Neuronal stem cell (in vitro differentiated cells): ENCODE measurements around the gene KCTD5.

Source experiments
- DNase-seq: peaks from one replicate; pipeline ENCODE4 v3.0.0-alpha.2; 2013; ENCODE audit warnings: low spot score
- H2AFZ ChIP-seq: one replicate; pipeline ENCODE4 v1.6.1; 2013; ENCODE audit warnings: mild to moderate bottlenecking, low read length, inconsistent platforms
- H2AK5ac ChIP-seq: 2 replicates; pipeline ENCODE4 v1.6.1; 2013; ENCODE audit warnings: low read depth, mild to moderate bottlenecking, inconsistent platforms, low read length, moderate library complexity, mixed read lengths
- H2BK120ac ChIP-seq: 2 replicates; pipeline ENCODE4 v1.6.1; 2013; ENCODE audit warnings: low read depth, mild to moderate bottlenecking, inconsistent platforms, low read length, moderate library complexity, mixed read lengths
- H2BK12ac ChIP-seq: one replicate; pipeline ENCODE4 v1.6.1; 2013; ENCODE audit warnings: low read length, inconsistent platforms
- H2BK15ac ChIP-seq: 2 replicates; pipeline ENCODE4 v1.6.1; 2013; ENCODE audit warnings: mild to moderate bottlenecking, low read length, inconsistent platforms, mixed read lengths
- H2BK5ac ChIP-seq: one replicate; pipeline ENCODE4 v1.6.1; 2013; ENCODE audit warnings: inconsistent platforms, mild to moderate bottlenecking, low read length, moderate library complexity
- H3K14ac ChIP-seq: one replicate; pipeline ENCODE4 v1.6.1; 2013; ENCODE audit warnings: low read length, inconsistent platforms
- H3K18ac ChIP-seq: 2 replicates; pipeline ENCODE4 v1.6.1; 2013; ENCODE audit warnings: low read length, inconsistent platforms
- H3K23ac ChIP-seq: 2 replicates; pipeline ENCODE4 v1.6.1; 2013; ENCODE audit warnings: low read depth, mild to moderate bottlenecking, mixed read lengths, low read length, inconsistent platforms; ENCODE audit not compliant: poor library complexity
- H3K27ac ChIP-seq: replicated peaks from 3 replicates; pipeline ENCODE4 v1.5.1; 2013; ENCODE audit warnings: low read length, inconsistent platforms
- H3K27me3 ChIP-seq, 3 experiments: 2 replicates each; pipeline ENCODE4 v1.6.1; 2013; ENCODE audit warnings: low read length in 3 of 3, mild to moderate bottlenecking in 2 of 3, inconsistent platforms in 1 of 3, low read depth in 1 of 3, mixed read lengths in 1 of 3, moderate library complexity in 1 of 3; ENCODE audit not compliant: control insufficient read depth in 3 of 3, insufficient read depth in 3 of 3
- H3K36me3 ChIP-seq, 2 donors: replicated peaks in 1 of 2; 2 replicates each; pipeline ENCODE4 v1.6.1; 2013; ENCODE audit warnings: low read length in 2 of 2; ENCODE audit not compliant: control insufficient read depth in 2 of 2, insufficient read depth in 2 of 2
- H3K4ac ChIP-seq: 2 replicates; pipeline ENCODE4 v1.6.1; 2013; ENCODE audit warnings: inconsistent platforms, mild to moderate bottlenecking, low read length, moderate library complexity
- H3K4me1 ChIP-seq, 2 donors: 1 replicate in 1 of 2; 2 replicates in 1 of 2; pipeline ENCODE4 v1.6.1; 2013; ENCODE audit warnings: low read length in 2 of 2, low read depth in 1 of 2; ENCODE audit not compliant: control insufficient read depth in 2 of 2, insufficient read depth in 1 of 2
- H3K4me2 ChIP-seq: one replicate; pipeline ENCODE4 v1.6.1; 2013; ENCODE audit warnings: mild to moderate bottlenecking, low read length, inconsistent platforms; ENCODE audit not compliant: insufficient read depth, poor library complexity, severe bottlenecking
- H3K4me3 ChIP-seq, 2 donors: 2 replicates each; pipeline ENCODE4 v1.5.1; 2013; ENCODE audit warnings: low read length in 2 of 2, mild to moderate bottlenecking in 2 of 2, inconsistent platforms in 1 of 2, moderate library complexity in 1 of 2
- H3K79me1 ChIP-seq: one replicate; pipeline ENCODE4 v1.6.1; 2013; ENCODE audit warnings: low read depth, mild to moderate bottlenecking, inconsistent platforms, low read length, moderate library complexity
- H3K9ac ChIP-seq: one replicate; pipeline ENCODE4 v1.6.1; 2013; ENCODE audit warnings: mild to moderate bottlenecking, low read depth, low read length, inconsistent platforms; ENCODE audit not compliant: poor library complexity
- H3K9me3 ChIP-seq, 2 donors: replicated peaks in 1 of 2; 2 replicates each; pipeline versions ENCODE3 to v1.6.1; 2013; ENCODE audit warnings: low read length in 2 of 2, mild to moderate bottlenecking in 2 of 2, inconsistent platforms in 1 of 2, low read depth in 1 of 2, mixed read lengths in 1 of 2, moderate library complexity in 1 of 2; ENCODE audit not compliant: control insufficient read depth in 2 of 2, insufficient read depth in 1 of 2
- H4K8ac ChIP-seq: one replicate; pipeline ENCODE4 v1.6.1; 2013; ENCODE audit warnings: low read depth, mild to moderate bottlenecking, inconsistent platforms, low read length, moderate library complexity
- H4K91ac ChIP-seq: one replicate; pipeline ENCODE4 v1.6.1; 2013; ENCODE audit warnings: low read length, low read depth, mild to moderate bottlenecking, inconsistent platforms; ENCODE audit not compliant: poor library complexity
- WGBS, 2 donors: extraction: QIAGEN DNeasy Blood & Tissue Kit; methylation state at CpG; one replicate each; pipeline ENCODE4 v1.1.7; 2013; ENCODE audit warnings: missing lambda C conversion rate in 2 of 2, mixed read lengths in 1 of 2; ENCODE audit not compliant: insufficient read length in 2 of 2, insufficient replicate concordance in 1 of 2; ENCODE audit errors: extremely low coverage in 2 of 2; 5-methylcytosine and 5-hydroxymethylcytosine counted together

The KCTD5 gene

GRCh38 chr16:2737895-2738418 lies 55.6 kb downstream of the KCTD5 start:
- Histone ChIP-seq H2BK12ac (no peak overlapping the region), H4K8ac (peak overlapping the region; percentile 43), H2AFZ (no peak overlapping the region), H3K23ac (no peak overlapping the region), H3K79me1 (no peaks in the 10 kb centered on the region), H3K4ac (no peak overlapping the region), H3K9ac (no peak overlapping the region), H2BK15ac (peak overlapping the region; percentile 58), H4K91ac (no peak overlapping the region), H3K14ac (no peak overlapping the region), H3K36me3 (no peaks in the 10 kb centered on the region), H3K4me2 (no peak overlapping the region), H3K4me1 (peaks cover 3 to 18% of the 10 kb centered on the region in 2 donors), H3K27me3 (no peaks in the 10 kb centered on the region), H2BK120ac (no peak overlapping the region), H3K27ac (no peak overlapping the region), H3K4me3 (no peak overlapping the region), H3K9me3 (no peaks in the 10 kb centered on the region), H3K18ac (no peak overlapping the region), H2BK5ac (peak overlapping the region; percentile 24), H2AK5ac (peak overlapping the region; percentile 68)
- WGBS, 2 donors = no CpG with 5 or more reads among the region's 7 CpGs
- DNase-seq = no peak

DNA sequence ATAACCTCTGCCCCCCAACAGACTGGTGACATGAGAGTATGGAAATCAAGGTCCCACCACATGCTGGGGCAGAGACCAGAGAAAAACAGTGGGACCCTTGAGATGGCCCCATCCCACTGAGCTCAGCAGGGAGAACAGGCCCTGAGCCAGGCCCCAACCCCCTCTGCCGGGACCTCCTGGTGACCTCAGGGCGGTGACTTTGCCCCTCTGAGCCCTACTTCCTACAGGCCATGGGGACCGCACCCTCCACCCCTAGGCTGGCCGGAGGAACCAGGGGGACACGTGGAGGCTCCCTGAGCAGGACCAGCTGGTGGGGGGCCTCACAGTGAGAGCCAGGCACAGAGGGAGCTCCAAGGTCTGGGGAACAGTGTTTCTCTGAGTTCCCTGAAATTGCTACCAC lies 56.3 kb downstream of the KCTD5 start:
- H4K8ac ChIP-seq = no peak overlapping the region
- no peak overlapping the region for H4K91ac ChIP-seq
- no peaks in the 10 kb centered on the region for H3K36me3 ChIP-seq
- no CpG with 5 or more reads among the region's 5 CpGs for WGBS, 2 donors
- no peak overlapping the region for H3K9ac ChIP-seq
- no peaks in the 10 kb centered on the region for H3K79me1 ChIP-seq
- peaks cover 3 to 18% of the 10 kb centered on the region in 2 donors for H3K4me1 ChIP-seq
- H3K9me3 ChIP-seq = no peaks in the 10 kb centered on the region
- H3K4ac ChIP-seq = no peak overlapping the region
- no peak overlapping the region for H2BK15ac ChIP-seq
- no peak overlapping the region for H2BK12ac ChIP-seq
- no peak overlapping the region for H3K4me2 ChIP-seq
- peak overlapping the region; percentile 65 for H2AK5ac ChIP-seq
- H3K14ac ChIP-seq = no peak overlapping the region
- no peak overlapping the region for H3K27ac ChIP-seq
- peak overlapping the region; percentile 87 for H2BK5ac ChIP-seq
- H3K23ac ChIP-seq = no peak overlapping the region
- no peak overlapping the region for H3K4me3 ChIP-seq
- no peak overlapping the region for H3K18ac ChIP-seq
- H3K27me3 ChIP-seq = no peaks in the 10 kb centered on the region
- H2BK120ac ChIP-seq = no peak overlapping the region
- H2AFZ ChIP-seq = no peak overlapping the region
- DNase-seq = no peak

DNA sequence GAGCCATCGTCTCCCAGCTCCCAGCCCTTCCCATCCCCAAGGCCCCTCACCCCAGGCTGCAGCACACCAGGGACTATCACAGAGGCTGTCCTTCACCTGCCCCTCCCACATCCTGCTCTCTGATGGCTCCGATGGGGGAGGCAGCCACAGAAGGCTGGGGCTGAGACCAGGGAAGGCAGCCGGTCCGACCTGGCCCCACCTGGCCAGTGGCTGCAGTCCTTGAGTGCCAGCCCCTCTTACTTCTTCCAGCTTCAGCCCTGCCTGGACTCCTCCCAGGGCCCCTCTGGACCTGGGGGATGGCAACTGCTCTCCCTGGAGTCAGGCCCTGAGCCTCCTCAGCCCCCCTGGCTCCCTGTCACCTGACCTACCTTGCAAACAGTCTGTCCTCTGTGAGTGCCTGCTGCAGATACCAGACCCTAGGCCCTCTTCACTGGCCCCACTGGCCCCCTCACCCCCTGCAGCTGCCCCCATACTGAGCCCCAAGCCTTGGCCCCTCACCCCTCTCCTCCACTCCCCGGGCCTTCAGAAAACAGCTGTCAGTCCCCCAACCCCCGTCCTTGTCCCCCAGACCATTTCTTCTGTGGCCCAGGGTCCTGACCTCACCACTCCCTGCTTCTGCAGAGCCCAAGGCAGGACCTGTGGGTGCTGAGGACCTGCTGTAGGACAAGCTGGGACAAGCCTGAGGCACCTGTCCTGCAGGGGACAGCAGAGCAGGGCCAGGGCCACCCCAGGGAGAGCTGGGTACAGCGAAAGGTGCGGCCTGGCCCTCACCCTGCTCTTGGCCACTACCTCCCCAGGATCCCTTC lies 57.5 kb downstream of the KCTD5 start:
- Histone ChIP-seq H2AK5ac (peak overlapping the region; percentile 65), H3K4me1 (peaks cover 3 to 18% of the 10 kb centered on the region in 2 donors), H4K91ac (no peak overlapping the region), H3K9ac (peak overlapping the region; percentile 85), H3K4me3 (no peak overlapping the region), H2BK15ac (no peak overlapping the region), H3K36me3 (no peaks in the 10 kb centered on the region), H2BK120ac (no peak overlapping the region), H2AFZ (peak overlapping the region; percentile 61), H3K18ac (peak overlapping the region; percentile 60), H3K23ac (peak overlapping the region; percentile 48), H3K4me2 (no peak overlapping the region), H3K4ac (no peak overlapping the region), H3K27me3 (no peaks in the 10 kb centered on the region), H3K14ac (no peak overlapping the region), H2BK12ac (no peak overlapping the region), H3K27ac (no peak overlapping the region), H3K9me3 (no peaks in the 10 kb centered on the region), H2BK5ac (peak overlapping the region; percentile 87), H3K79me1 (no peaks in the 10 kb centered on the region), H4K8ac (no peak overlapping the region)
- no CpG with 5 or more reads among the region's 8 CpGs for WGBS, 2 donors
- DNase-seq = no peak

DNA sequence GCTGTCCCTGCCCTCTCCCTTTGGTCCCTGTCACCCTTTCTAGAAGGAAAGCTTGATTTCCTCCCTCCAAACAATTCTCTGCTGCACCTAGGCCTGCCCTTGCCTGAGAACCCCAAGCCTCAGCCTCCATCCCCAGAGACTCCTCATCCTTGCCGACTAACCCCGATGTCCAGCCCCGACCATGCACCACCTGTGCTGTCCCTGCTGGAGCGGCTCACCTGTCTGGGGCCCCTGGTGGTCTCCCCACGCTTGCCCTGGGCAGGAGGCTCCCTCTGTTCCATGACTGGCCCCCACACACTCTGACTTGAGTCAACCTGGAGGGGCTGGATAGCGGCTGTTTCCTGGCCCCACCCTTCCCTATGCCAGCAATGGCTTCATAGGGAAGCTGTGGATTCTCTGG lies 58.2 kb downstream of the KCTD5 start:
- Histone ChIP-seq H2AK5ac (no peak overlapping the region), H2BK120ac (no peak overlapping the region), H3K27me3 (no peaks in the 10 kb centered on the region), H2AFZ (no peak overlapping the region), H3K9ac (no peak overlapping the region), H3K4me1 (peaks cover 3 to 18% of the 10 kb centered on the region in 2 donors), H3K14ac (no peak overlapping the region), H3K27ac (no peak overlapping the region), H3K23ac (no peak overlapping the region), H3K4me3 (no peak overlapping the region), H3K4me2 (no peak overlapping the region), H3K79me1 (no peaks in the 10 kb centered on the region), H3K4ac (no peak overlapping the region), H4K8ac (no peak overlapping the region), H2BK15ac (no peak overlapping the region), H3K18ac (no peak overlapping the region), H3K36me3 (no peaks in the 10 kb centered on the region), H3K9me3 (no peaks in the 10 kb centered on the region), H2BK5ac (no peak overlapping the region), H2BK12ac (no peak overlapping the region), H4K91ac (no peak overlapping the region)
- no CpG with 5 or more reads among the region's 6 CpGs for WGBS, 2 donors
- DNase-seq = no peak
